Measurements from ENCODE around the gene SCAF8.

GRCh38 chr6:154805288-154805911 lies 72.2 kb downstream of the SCAF8 start:
- TF ChIP-seq KLF9 (tag by site-specific recombination; IDR thresholded peaks at IDR 0.05; ENCODE audit: low read depth) (no peak), SETDB1 (IDR thresholded peaks at IDR 0.05; ENCODE audit: insufficient read length, low read length) (no peak), GLI2 (tag by site-specific recombination; IDR thresholded peaks at IDR 0.05; ENCODE audit: borderline replicate concordance, low read depth) (no peak), ZNF639 (tag by site-specific recombination; IDR thresholded peaks at IDR 0.05) (no peak), ZBTB48 (tag by site-specific recombination; IDR thresholded peaks at IDR 0.05) (no peak), SALL2 (tag by site-specific recombination; IDR thresholded peaks at IDR 0.05; ENCODE audit: borderline replicate concordance) (no peak), ZNF404 (tag by site-specific recombination; IDR thresholded peaks at IDR 0.05) (no peak), TCF7L2 (IDR thresholded peaks at IDR 0.05; ENCODE audit: borderline replicate concordance, low read depth, low read length) (no peak), ZBTB49 (tag by site-specific recombination; IDR thresholded peaks at IDR 0.05; ENCODE audit: low read depth) (no peak), ZBTB8A (tag by site-specific recombination; IDR thresholded peaks at IDR 0.05) (no peak), ZBTB21 (tag by site-specific recombination; IDR thresholded peaks at IDR 0.05) (no peak)
- TF ChIP-seq, protein P1, sequence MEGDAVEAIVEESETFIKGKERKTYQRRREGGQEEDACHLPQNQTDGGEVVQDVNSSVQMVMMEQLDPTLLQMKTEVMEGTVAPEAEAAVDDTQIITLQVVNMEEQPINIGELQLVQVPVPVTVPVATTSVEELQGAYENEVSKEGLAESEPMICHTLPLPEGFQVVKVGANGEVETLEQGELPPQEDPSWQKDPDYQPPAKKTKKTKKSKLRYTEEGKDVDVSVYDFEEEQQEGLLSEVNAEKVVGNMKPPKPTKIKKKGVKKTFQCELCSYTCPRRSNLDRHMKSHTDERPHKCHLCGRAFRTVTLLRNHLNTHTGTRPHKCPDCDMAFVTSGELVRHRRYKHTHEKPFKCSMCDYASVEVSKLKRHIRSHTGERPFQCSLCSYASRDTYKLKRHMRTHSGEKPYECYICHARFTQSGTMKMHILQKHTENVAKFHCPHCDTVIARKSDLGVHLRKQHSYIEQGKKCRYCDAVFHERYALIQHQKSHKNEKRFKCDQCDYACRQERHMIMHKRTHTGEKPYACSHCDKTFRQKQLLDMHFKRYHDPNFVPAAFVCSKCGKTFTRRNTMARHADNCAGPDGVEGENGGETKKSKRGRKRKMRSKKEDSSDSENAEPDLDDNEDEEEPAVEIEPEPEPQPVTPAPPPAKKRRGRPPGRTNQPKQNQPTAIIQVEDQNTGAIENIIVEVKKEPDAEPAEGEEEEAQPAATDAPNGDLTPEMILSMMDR (tag by site-specific recombination; IDR thresholded peaks at IDR 0.05), result 0 out of 2 replicates have a peak, but pooled peaks have one; percentile 22

All from HEK293 (cell line).